GM21423 (cell line): ENCODE results near the gene CTBP1.

ENCODE experiments used
- ATAC-seq: cut with Tn5 transposase; IDR thresholded peaks from one replicate; pipeline ENCODE4 v1.9.1; 2021; ENCODE audit warnings: mild to moderate bottlenecking, moderate library complexity; ENCODE audit not compliant: unreplicated experiment

The CTBP1 gene

DNA sequence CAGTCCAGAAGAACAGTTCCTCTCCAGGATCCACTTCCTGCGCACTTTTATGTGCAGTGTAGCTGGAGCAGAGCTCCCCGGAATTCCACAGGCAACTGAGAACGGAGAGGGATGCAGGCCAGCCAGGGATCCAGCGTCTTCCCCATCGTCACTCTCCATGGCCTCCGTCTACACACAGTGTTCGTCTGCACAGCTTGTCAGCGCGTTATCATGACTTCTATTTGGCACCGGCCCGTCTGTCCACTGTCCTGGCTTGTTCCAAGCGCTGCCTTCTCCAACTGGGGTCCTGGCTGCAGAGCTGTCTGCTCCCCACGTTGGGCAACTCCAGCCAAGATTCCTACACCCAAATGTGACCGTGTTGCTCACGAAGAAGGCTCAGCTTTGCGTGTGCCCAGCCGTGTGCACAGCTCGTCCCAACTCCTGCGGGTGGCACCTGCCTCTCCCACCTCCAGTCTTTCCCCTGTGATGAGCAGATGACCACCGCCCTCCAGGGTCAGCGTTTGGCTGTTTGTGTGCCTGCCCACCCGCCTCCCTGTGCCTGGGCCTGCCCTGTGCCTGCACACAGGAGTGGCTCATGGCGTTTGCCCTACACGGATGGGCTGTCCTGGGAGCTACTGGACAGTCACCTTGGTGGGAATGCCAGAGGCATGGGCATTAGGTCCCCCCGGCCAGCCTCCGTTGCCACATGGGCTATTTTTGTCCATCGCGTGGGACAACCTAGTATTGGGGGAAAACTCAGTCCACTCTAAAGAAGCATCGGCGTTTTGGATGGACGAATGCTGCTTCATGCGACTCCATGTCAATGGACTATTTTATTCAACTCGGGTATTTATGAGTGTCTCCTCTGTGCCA, 2.2 kb upstream of the CTBP1 start:
- ATAC-seq: no peak

DNA sequence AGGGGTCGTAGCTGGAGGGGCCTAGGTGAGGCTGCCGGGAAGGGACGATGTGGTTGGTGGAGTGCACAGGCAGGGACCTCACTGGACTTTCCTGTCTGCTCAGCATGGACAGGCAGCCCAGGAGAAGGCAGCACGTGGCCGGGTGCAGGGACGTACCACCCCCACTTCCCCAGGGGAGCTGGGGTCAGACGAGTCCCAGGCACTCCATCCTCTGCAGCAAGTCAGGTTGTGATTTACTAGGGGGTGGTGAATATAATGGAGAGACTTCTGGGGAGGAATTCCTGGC, 1.5 kb upstream of the CTBP1 start:
- no peak for ATAC-seq

DNA sequence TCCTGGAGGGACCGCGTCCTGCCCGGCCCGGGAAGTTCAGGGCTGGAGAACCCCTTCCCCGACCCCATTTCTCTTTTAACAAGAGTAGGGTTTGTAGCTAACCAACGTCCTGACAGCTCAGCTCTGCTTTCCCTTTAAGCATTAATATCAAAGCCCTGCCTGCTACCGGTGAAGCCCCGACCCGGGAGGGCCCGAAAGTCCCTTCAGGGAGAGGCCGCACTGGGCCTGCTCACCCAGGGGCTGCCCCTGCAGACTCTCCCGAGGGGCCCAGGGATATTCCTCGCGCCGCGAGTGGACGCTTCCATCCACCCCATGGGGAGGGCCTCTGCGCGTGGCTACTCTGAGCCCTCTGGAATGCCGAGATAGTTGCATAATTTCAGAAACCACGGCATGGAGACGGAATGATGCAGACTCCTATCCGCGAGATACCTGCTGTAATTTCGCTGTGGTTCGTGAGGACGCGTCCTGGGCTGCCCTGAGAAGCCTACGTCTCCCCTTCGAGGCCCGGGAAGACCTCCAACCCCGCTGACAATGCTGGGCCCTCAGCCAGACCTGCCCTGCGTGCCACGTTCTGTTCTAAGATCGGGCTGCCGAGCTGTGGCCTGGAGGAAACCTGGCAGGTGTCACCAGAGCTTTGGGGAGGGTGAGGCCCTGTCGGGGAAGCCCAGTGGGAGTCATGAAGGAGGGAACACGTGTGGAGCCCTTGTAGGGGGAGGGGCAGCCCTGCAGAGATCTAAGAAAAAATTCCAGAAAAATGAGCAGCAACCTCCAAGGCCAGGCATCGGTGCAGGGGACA, 999 bp upstream of the CTBP1 start:
- ATAC-seq: peak; percentile 7

DNA sequence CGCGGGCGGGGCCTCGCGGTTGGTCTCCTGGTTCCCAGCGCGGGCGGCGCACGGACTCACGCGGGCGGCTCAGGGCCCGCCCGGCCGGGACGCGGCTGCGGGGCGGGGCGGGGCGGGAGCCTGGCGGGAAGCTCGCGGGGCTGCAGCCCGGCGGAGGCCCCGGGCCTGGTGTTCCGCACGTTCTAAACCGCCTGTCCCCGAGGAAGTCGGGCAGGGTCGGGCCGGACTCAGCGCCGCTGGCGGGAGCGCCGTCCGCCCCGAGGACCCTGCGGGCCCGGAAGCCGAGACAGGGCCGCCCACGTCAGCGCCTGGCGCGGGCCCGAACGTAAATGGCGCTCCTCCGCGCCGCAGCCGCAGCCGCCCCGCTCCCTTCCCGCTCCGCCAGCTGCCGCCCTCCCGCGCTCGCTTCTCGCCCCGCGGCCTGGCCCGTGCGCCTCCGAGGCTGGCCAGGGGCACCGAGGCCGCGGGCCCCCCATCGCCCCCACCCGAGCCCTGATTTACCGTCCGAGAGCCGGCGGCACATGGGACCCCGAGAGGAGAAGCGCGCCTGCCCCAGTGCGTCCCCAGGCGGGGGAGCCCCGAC, 309 bp upstream of the CTBP1 start:
- ATAC-seq: peak; percentile 51

DNA sequence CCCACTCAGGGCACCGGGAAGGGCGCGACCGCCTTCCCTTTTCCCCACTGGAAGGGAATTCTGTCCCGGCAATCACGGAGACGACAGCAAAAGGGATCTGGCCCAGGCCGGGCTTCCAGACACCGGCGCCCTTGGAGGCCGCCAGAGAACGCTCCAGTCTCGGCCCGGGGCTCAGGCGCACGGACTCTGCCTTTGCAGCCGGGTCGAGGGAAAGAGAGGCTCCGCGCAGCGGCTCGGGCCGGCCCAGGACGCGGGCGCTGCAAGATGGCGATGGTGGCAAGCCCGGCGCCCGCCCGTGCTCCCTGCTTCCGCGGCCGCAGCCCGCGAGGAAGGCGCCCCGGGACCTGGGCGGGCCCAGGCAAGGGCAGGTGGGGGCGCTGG, 1.1 kb downstream of the CTBP1 start:
- ATAC-seq: peak; percentile 9

DNA sequence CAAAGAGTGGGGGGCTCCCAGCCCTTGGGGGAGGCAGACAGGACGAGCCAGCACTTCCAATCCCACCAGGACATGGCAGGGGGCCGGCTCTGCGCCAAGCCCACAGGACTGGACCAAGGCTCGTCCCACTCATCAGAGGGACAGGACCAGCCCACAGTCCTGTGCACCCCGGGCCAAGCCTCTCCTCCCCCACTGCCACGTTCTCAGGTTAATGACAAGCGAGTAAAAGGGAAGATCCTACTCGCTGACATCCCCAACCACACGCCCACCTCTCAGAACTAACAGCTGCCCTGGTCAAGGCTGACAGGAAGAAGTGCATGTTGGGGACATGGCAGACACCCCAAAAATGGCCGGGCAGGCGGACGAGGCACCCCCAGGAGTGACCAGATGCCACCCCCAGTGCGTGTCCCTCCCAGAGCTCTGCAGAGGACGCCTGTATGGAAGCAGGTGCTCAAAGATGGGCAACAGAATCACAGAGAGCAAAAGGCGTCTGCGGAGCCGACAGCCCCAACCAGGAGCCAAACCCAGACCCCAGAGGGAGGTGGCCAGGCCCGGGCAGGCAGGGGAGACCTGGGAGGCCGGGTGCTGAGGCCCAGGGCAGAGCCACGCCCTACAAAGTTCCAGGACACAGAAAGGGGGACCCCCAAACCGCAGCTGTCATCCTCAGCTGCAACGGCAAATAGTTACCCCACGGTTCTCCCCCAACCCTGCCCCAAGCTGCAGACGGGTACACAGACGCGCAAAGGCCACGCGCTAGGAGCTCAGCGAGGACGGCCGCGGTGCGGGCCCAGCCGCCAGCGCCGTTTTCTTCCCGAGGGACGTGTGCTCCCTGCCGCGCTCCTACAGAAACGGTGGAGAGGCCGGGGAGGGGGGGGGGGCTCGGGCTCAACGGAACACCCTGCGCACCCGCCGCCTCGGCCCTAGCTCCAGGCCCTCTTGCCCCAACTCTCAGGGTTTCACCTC, 1.7 kb downstream of the CTBP1 start:
- ATAC-seq: no peak

DNA sequence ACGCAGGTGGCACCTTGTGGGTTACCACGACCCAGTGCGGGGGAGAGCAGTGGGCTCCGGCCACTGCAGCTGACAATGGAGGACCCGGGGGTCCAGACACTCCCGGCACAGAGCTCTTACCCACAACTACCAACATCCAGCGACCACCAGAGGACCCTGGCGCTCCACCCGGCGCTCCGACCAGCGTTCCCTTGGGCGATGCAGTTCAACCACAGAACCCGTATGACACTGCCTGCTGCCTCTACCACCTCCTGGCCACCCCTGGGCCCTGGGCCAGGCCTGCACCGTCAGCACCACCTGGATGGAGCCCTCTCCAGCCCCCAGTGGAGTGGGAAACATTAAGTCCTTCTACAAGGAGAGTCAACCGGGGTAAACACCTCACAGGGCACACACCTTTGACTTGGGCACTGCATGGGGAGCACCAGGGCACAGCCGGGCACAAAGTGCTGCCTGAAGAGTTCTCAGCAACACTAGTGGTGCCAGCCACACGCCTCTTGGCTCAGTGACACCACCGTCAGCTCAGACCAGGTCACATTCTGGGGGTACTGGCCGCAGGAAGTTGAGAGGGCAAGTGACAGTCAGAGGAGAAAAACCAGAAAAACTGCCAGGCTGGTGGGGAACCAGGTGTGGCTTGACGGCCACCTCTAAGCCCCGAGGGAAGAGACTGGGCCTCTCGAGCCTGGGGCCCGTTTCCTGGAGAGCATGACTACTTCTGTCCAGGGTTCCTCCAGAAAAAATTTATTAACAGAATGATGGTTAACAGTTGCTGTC, 2.6 kb downstream of the CTBP1 start:
- ATAC-seq: no peak

DNA sequence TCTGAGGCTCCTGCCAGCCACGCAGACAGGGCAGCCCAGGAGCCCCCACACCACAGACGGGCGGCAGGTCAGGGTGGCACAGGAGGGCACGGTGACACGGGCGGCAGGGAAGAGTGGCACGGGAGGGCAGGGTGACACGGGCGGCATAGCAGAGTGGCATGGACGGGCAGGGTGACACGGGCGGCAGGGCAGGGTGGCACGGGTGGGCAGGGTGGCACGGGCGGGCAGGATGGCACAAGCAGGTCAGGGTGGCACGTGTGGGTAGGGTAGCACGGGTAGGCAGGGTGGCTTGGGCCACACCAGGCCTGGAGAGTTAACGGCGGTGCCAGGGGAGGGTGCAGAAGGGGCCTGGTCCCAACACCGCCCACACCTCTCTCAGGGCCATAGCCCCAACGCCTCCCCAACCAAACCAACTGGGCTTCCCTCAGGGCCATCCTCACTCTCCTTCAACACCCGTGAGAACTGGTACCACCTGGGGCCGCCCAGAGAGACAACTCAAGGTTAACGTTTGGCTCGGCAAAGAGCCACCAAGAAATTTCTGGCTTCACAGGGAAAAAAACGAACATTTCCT, 3.4 kb downstream of the CTBP1 start:
- ATAC-seq: no peak

DNA sequence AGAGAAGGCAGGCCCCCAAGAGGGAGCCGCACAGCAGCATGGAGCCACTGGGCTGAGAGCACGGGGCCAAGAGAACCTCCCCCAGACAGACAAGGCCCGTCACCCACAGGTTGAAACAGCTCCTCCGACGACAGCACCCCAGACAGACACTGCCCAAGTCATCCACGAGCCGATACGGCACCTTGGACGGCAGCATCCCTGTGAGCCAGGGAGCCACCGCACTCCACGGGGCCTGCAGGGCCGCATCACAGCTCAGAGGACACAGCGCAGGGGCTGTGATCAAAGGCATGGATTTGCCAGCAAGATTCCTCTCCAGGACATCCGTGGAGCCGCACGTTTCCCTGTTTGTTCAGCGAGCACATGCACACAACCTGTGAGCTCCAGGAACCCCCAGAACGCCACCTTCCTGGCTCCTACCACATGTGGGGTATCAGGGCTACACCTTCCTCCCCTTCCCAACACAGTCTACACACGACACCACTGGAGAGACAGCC, 3.9 kb downstream of the CTBP1 start:
- ATAC-seq: no peak

DNA sequence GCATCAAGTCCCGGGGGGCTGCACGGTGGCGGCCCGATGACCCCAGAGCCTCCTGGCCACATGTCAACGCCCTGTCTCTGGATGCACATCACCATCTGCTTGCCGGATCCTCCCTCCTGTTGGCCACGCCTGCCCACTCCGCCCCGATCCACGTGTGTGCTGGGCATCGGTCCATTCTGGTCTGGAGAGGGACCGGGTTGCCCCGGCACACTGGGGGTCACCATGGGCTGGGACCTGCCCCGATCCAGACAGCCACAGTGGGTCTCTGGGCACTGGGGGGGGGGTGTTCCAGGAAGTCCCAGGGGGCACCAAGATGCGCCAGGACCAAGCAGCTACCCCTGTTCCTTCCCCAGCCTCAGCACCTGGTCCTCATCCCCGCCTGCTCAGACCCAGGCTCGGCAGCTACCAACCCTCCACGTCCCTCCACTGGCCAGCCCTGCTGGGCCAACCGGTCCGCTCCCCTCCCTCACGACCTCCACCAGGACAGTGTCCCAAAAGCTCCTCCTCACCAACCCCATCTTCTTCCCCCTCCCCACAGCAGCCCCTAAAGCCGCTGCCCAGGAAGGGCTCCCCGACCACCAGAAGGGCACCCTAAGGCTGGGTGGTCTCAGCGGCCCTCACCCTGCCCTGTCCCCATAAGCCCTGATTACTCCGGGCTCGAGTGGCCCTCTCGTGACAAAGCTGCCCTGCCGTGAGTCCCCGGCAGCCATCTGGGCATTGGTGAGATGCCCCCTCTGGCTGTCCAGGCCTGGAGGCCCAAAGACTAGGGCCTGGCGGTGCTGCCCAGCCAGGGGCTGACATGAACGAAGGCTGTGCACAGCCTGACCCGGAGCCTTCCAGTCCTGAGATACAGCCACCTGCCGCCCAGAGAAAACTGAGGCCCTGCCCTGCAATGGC, 4.6 kb downstream of the CTBP1 start:
- no peak for ATAC-seq

DNA sequence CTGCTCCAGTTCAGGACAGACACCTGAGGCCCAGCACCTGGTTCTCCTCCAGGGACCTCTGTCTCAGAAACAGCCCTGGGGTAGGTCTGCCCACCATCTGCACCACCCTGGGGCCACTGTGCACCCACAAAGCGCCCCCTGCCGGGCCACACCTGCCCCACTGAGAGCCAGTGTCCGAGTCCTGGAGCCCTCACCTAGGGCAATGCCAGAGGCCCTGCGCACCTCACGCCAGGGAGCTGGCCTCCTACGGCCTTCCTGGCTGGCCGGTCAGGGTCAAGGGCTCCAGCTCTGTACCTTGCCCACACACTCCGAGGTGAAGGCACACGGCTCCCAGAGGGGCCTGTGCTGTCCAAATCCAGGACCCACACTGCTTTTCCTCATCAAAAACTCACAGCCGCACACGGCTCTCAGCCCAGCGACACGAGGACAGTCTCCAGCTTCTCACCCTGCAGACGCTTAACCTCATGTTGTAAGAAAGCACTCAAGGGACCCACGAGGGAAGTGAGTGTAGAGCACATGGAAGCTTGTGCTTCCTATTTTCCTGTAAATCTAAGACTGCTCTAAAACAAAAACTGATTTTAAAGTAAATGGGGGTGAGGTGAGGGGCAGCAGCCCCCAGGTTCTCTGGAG, 5.4 kb downstream of the CTBP1 start:
- no peak for ATAC-seq

DNA sequence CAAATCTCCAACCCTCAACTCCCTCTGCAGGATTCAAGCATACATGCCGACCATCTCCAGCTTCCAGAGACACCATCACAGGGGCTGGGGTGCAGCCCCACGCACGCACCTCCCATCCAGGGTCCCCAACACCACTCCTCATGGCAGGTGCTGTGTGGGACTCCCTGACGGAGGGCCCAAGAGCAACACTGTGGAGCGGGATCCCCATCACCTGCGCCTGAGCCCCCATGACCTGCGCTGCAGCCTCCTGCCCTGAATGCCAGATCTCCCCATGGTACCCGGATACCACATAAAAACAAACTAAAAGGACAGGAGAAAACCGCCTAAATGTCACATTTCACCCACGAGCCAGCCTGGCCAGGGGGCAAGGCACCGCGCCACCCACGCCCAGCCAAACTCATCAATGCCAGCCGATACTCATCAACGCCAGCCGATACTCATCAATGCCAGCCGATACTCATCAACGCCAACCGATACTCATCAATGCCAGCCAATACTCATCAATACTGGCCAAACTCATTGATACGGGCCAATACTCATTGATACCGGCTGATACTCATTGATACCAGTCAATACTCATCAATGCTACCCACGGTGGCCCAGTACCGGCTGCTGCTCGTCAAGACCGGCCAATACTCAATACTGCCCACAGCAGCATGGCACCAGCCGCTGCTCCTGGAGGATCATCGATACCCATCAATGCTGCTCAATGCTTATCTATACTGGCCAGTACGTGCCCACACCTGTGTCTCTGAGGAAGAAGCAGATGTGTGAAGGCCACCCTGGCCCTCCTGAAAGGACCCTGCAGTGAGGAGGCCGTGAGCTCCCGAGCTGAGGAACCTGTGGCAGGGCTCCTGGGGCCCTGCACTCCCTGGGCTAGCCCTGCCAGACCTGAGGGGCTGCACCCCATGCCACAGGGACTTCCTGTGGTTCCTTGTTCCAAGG, 6.2 kb downstream of the CTBP1 start:
- no peak for ATAC-seq

DNA sequence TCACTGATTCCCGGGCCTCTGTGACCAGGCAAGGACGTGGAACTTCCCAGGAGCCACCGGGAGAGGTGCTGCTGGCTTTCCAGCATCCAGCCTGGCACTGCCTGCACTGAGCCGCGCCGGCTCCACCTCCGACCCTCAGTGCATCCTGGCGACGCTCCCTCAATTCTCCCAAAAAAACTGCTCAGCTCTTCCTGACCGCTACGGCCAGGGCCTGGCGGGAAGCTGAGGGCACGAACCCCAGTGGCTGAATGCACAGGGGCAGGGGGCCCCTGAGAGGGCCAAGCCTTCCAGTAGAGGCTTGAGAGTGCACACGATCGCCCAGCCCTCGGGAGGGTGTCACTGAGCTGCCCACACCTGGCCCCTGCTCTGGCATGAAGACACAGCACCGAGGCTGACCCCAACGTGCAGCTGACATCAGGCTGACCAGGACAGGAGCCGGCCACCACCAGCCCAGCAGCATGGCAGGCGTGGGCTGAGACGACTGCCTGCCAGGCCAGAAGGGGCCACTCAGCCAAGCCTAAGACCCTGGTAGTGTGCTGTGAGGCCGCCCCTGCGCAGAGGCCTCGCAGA, 6.9 kb downstream of the CTBP1 start:
- no peak for ATAC-seq

DNA sequence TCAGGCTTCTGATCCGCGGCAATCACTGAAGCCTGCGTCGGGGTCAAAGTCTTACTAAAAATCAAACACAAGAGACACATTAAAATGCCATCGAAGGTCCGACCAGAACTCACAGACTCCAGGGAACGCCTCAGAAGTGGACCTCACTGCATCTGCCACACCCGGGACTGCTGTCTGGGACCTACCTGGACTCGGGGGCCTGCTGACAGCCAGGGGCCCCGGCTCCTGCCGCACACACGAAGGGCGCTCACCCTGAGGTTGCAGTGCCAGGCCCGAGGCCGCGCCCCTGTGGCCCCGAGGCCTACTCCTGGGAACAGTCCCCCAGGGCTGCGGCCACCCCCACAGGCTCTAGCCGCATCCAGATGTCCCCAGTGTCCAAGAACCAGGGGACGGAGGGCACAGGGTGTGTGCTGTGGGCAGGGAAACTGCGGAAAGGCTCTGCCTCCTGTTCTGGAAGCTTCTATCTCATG, 7.4 kb downstream of the CTBP1 start:
- no peak for ATAC-seq

DNA sequence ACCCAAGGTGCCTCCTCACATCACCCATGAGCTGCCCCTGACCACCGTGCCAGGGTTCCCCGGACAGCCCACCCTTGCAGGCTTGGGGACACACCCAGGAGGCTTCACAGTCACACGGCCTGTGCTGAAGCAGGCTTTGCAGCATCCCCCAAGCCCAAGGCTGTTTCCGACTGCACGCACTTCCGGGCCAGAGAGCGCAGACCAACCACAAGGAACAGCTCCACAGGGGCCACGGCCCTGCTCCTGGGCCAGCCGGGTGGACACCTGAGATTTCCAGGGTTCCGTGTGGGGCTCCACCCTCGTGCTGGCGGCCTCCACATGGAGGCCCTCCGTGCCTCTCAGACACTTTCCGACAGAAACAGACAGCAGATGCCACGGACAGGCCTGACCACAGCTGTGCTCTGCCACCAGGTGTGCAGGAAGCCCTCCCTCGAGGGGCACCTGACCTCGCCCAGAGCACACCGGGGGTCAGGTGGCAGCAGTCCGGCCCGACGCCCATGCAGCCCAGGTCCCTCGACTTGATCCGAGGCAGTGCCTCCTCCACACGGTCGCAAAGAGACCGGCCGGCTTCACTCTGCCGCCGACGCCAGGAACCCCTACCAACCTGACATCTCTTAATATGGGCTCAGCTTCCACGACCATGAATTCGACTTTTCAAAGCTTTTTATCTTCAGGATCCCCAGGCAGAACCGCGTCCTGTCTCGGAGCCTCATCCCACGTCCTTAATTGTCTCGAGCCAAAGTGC, 8.0 kb downstream of the CTBP1 start:
- no peak for ATAC-seq

DNA sequence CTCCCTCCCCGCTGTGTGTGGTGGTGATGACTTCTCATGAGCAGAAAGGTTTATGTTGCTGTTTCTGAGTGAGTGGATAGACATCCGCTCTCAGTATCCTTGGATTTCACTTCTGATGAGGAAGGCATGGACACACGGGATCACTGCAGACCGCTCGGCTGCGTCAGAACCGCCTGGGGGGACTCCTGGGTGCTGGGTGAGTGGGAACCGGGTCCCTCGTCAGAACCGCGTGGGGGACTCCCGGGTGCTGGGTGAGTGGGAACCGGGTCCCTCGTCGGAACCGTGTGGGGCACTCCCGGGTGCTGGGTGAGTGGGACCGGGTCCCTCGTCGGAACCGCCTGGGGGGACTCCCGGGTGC, 9.0 kb downstream of the CTBP1 start:
- no peak for ATAC-seq
